GM12874 (cell line): Measurements from ENCODE around the gene WDR20.

Experiments
- CTCF ChIP-seq: IDR thresholded peaks from 2 replicates; pipeline ENCODE4 v1.5.1; 2011; ENCODE audit warnings: low read depth, mild to moderate bottlenecking, control low read depth, low read length, moderate library complexity; ENCODE audit not compliant: insufficient read depth

WDR20 gene

DNA sequence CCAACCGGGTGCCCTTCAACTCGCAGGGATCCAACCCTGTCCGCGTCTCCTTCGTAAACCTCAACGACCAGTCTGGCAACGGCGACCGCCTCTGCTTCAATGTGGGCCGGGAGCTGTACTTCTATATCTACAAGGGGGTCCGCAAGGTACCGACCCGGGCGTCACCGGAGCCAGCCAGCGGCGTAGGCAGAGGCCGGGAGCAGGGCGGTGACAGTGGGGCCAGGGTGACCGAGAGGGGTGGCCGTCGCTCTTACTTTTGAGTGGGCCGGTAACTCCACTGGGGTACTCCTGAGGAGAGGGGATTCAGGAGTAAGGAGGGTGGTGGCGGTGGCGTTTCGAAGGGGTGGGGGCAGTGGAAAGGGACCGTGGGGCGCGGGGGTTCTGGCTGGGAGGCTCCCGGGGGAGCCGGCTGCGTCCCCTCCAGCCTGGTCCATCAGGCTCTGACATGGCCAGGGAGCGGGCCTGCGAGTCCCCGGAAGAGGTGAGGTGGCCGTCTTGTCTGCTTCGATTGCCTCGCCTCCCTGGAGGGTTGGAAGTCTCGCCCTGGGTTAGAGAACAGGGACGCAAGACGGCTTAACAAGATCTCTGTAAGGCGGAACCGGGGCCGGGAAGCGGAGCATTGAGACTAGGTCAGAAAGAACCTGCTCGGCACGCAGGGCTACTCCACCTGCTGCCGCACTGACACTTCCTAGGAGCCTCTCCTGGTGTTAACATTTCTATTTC, 491 bp downstream of the WDR20 start:
- TF ChIP-seq CTCF, result no peak

- TF ChIP-seq CTCF, result no peak
Observed at GRCh38 chr14:102140750-102141145, 1.1 kb downstream of the WDR20 start.

DNA sequence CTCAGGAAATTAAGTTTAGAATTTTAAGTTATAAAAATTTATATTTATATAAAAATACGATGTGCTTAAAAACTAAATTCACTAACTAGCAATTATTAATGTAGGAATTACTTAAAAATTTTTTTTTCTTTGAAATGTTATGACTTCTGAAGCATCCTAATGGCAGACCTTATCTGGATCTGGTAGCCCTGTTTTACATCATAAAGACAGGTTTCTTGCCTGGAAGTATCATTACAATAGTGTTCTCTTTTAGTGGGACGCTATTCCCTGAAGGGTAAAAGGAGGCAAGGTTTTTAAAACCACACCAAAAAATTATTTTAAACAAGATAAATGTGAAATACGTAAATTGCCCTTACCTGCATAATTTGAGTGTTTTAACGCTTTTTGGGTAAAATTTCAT, 2.1 kb downstream of the WDR20 start:
- TF ChIP-seq CTCF, result no peak

- no peak for TF ChIP-seq CTCF
Observed at GRCh38 chr14:102144914-102145313, 5.2 kb downstream of the WDR20 start.

DNA sequence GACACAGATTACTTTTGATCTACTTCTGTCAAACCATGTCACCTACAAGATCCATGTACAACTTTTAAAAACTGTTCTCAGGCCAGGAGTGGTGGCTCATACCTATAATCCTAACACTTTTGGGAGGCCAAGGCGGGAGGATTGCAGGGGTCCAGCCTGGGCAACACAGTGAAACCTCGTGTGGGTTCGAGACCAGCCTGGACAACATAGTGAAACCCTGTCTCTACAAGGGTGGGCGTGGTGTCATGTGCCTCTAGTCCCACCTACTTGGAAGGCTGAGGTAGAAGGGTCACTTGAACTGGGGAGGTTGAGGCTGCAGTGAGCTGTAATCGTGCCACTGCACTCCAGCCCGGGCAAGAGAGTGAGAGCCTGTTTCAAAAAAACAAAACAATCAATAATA, 5.7 kb downstream of the WDR20 start:
- no peak for TF ChIP-seq CTCF

GRCh38 chr14:102146423-102146822, 6.7 kb downstream of the WDR20 start:
- no peak for TF ChIP-seq CTCF

- no peak for TF ChIP-seq CTCF
Observed at GRCh38 chr14:102150083-102150482, 10.4 kb downstream of the WDR20 start.
